Stimulated activated CD8-positive, alpha-beta memory T cell treated with anti-CD3 and anti-CD28 coated beads, Interleukin-4, amount 100 ng/mL, for 4 hours (primary cell): Measurements from ENCODE around the gene ANKRD53.

Source experiments
- DNase-seq, 2 donors: peaks; one replicate each; pipeline ENCODE4 v3.0.0-alpha.2; 2020; ENCODE audit warnings: low read depth in 2 of 2, low spot score in 1 of 2

The ANKRD53 gene

GRCh38 chr2:70978341-70979179 lies at the start of gene ANKRD53:
Gene ANKRD53 (plus strand): TSS chr2:70978630. CDS start chr2:70978646, 16 bp downstream.
- no peak for DNase-seq

- DNase-seq: no peak
Measured at GRCh38 chr2:70930371-70931329, 47.8 kb upstream of the ANKRD53 start.

- no peak for DNase-seq
Measured at GRCh38 chr2:70931376-70932000, 46.9 kb upstream of the ANKRD53 start.

GRCh38 chr2:70932631-70933230 lies 45.7 kb upstream of the ANKRD53 start:
- DNase-seq: no peak

- DNase-seq: no peak
Measured at GRCh38 chr2:70934981-70935380, 43.4 kb upstream of the ANKRD53 start.

- DNase-seq: no peak
Measured at GRCh38 chr2:70935468-70936164, 42.8 kb upstream of the ANKRD53 start, which contains the start of gene ATP6V1B1. Gene ATP6V1B1 (plus strand): TSS chr2:70935900. CDS start chr2:70935955, 55 bp downstream.

GRCh38 chr2:70936165-70936978 lies 42.1 kb upstream of the ANKRD53 start:
- DNase-seq: no peak

GRCh38 chr2:70936979-70937811 lies 41.2 kb upstream of the ANKRD53 start:
- DNase-seq: no peak

GRCh38 chr2:70937866-70938585 lies 40.4 kb upstream of the ANKRD53 start:
- no peak for DNase-seq

GRCh38 chr2:70938586-70938950 lies 39.9 kb upstream of the ANKRD53 start:
- no peak for DNase-seq

GRCh38 chr2:70939001-70939838 lies 39.2 kb upstream of the ANKRD53 start:
- no peak for DNase-seq

GRCh38 chr2:70939839-70940580 lies 38.4 kb upstream of the ANKRD53 start:
- DNase-seq: no peak

- no peak for DNase-seq
Measured at GRCh38 chr2:70941186-70941585, 37.2 kb upstream of the ANKRD53 start.

GRCh38 chr2:70941701-70942100 lies 36.7 kb upstream of the ANKRD53 start:
- no peak for DNase-seq

GRCh38 chr2:70942396-70943204 lies 35.8 kb upstream of the ANKRD53 start:
- DNase-seq: no peak
